Activated B cell treated with CpG ODN at 0.5 μM for 24 hours (primary cell): ENCODE data around the gene SNPH. TPM values are rescaled to one million over a fixed set of nuclear protein-coding genes. Genes with fewer than 3 reads are reported as not detected.
A peak's percentile ranks its signal among the peaks of the same experiment; 100 is the strongest.

Experiments used
- ATAC-seq: fragments of 200-7000 bp; cut with Tn5 transposase; one replicate; pipeline ENCODE4 v1.10.0; 2021; ENCODE audit warnings: low read depth, mild to moderate bottlenecking, moderate library complexity
- CTCF ChIA-PET: fragments of 350-600 bp; sonication (Branson Sonifier 250); formaldehyde crosslinking; loops from one replicate; lab custom pipeline; 2021; ENCODE audit warnings: antibody characterized with exemption; lab: Charles Lee
- POLR2A ChIA-PET: fragments of 350-600 bp; sonication (Branson Sonifier 250); formaldehyde crosslinking; loops from one replicate; lab custom pipeline; 2021; ENCODE audit warnings: antibody characterized with exemption; lab: Charles Lee
- DNase-seq: peaks from one replicate; pipeline ENCODE4 v3.0.0; 2022
- H3K27ac Mint-ChIP-seq: one replicate; pipeline ENCODE4 v1.8.0; 2020; ENCODE audit warnings: mixed read lengths
- H3K27me3 Mint-ChIP-seq: one replicate; pipeline ENCODE4 v1.8.0; 2021; ENCODE audit warnings: mixed read lengths
- H3K36me3 Mint-ChIP-seq: one replicate; pipeline ENCODE4 v1.8.0; 2021; ENCODE audit warnings: low read depth, mixed read lengths
- H3K4me1 Mint-ChIP-seq: one replicate; pipeline ENCODE4 v1.8.0; 2021; ENCODE audit warnings: mixed read lengths
- H3K4me3 Mint-ChIP-seq: one replicate; pipeline ENCODE4 v1.8.0; 2020; ENCODE audit warnings: mild to moderate bottlenecking, mixed read lengths
- H3K9me3 Mint-ChIP-seq: one replicate; pipeline ENCODE4 v1.8.0; 2020; ENCODE audit warnings: mixed read lengths
- CTCF ChIP-seq: fragments of 200-600 bp; IDR thresholded peaks from one replicate; pipeline ENCODE4 v1.8.0; 2022; ENCODE audit warnings: antibody characterized with exemption, mild to moderate bottlenecking
- intact Hi-C: fragments of 100-400 bp; cut with micrococcal nuclease; formaldehyde crosslinking; loops from one replicate; pipeline ENCODE4 v1.15.1; 2024
- total RNA-seq: library from RNA; stranded (reverse); gene quantifications from 2 replicates; pipeline ENCODE4 v1.2.3, GENCODE V29; 2022

Gene SNPH
- total RNA-seq, 1 donor from 2014 or later = 0.86 TPM

GRCh38 chr20:1265916-1266166 is 253 bp upstream of the SNPH start:
- Mint-ChIP-seq H3K27me3 (peaks cover 6% of the 10 kb centered on the region), H3K4me3 (peak overlapping the region; percentile 82), H3K9me3 (peaks cover 4% of the 10 kb centered on the region), H3K4me1 (peaks cover 12% of the 10 kb centered on the region), H3K27ac (peak overlapping the region; percentile 36), H3K36me3 (no peaks in the 10 kb centered on the region)
- POLR2A ChIA-PET = interaction anchor here (0.7 kb wide), 1 partner anchor 47 kb away, joined by 8 read pairs; no protein-coding TSS in a partner anchor
- DNase-seq (no peak), ATAC-seq (no peak)
- CTCF ChIA-PET = no interaction called here
- intact Hi-C loops = loop anchor here (1.0 to 2.0 kb wide), 2 partner anchors 40 to 59 kb away; partner anchors contain the start of gene RAD21L1
- no peak for TF ChIP-seq CTCF

- POLR2A ChIA-PET = interaction anchor here (0.6 kb wide), 1 partner anchor 58 kb away, joined by 3 read pairs; no protein-coding TSS in a partner anchor
- intact Hi-C loops = loop anchor here (2.0 kb wide), 1 partner anchor 58 kb away; no protein-coding TSS in a partner anchor
- Mint-ChIP-seq H3K4me3 (peak overlapping the region; percentile 73), H3K4me1 (peaks cover 12% of the 10 kb centered on the region), H3K27ac (no peak overlapping the region), H3K9me3 (peaks cover 2% of the 10 kb centered on the region), H3K36me3 (no peaks in the 10 kb centered on the region), H3K27me3 (peaks cover 2% of the 10 kb centered on the region)
- CTCF ChIA-PET = interaction anchor here (1.3 kb wide), 1 partner anchor 159 kb away, joined by 3 read pairs; no protein-coding TSS in a partner anchor
- DNase-seq = no peak
- TF ChIP-seq CTCF = no peak
- no peak for ATAC-seq
Measured at GRCh38 chr20:1267161-1267560, 1.1 kb downstream of the SNPH start.

GRCh38 chr20:1267809-1268374 is 1.8 kb downstream of the SNPH start:
- DNase-seq (no peak), ATAC-seq (no peak)
- no peak for TF ChIP-seq CTCF
- H3K36me3 Mint-ChIP-seq = no peaks in the 10 kb centered on the region
- ChIA-PET POLR2A (interaction anchor here (0.6 kb wide), 1 partner anchor 58 kb away, joined by 3 read pairs; no protein-coding TSS in a partner anchor), CTCF (no interaction called here)
- no peak overlapping the region for H3K4me3 Mint-ChIP-seq
- H3K9me3 Mint-ChIP-seq = no peaks in the 10 kb centered on the region
- H3K4me1 Mint-ChIP-seq = peaks cover 12% of the 10 kb centered on the region
- H3K27ac Mint-ChIP-seq = no peak overlapping the region
- intact Hi-C loops = loop anchor here (2.0 kb wide), 1 partner anchor 57 kb away; no protein-coding TSS in a partner anchor
- no peaks in the 10 kb centered on the region for H3K27me3 Mint-ChIP-seq

- CTCF ChIA-PET = no interaction called here
- no peak overlapping the region for H3K4me3 Mint-ChIP-seq
- no peaks in the 10 kb centered on the region for H3K9me3 Mint-ChIP-seq
- no peak for DNase-seq
- peaks cover 12% of the 10 kb centered on the region for H3K4me1 Mint-ChIP-seq
- ATAC-seq = no peak
- H3K27me3 Mint-ChIP-seq = no peaks in the 10 kb centered on the region
- H3K27ac Mint-ChIP-seq = no peak overlapping the region
- intact Hi-C loops = no loop called here
- H3K36me3 Mint-ChIP-seq = no peaks in the 10 kb centered on the region
- TF ChIP-seq CTCF = no peak
- POLR2A ChIA-PET = no interaction called here
Measured at GRCh38 chr20:1269235-1269634, 3.1 kb downstream of the SNPH start.

- DNase-seq (no peak), ATAC-seq (no peak)
- intact Hi-C loops = no loop called here
- H3K36me3 Mint-ChIP-seq = no peaks in the 10 kb centered on the region
- ChIA-PET POLR2A (no interaction called here), CTCF (no interaction called here)
- H3K27me3 Mint-ChIP-seq = no peaks in the 10 kb centered on the region
- peaks cover 11% of the 10 kb centered on the region for H3K4me1 Mint-ChIP-seq
- no peak overlapping the region for H3K27ac Mint-ChIP-seq
- no peaks in the 10 kb centered on the region for H3K9me3 Mint-ChIP-seq
- TF ChIP-seq CTCF = no peak
- no peak overlapping the region for H3K4me3 Mint-ChIP-seq
Measured at GRCh38 chr20:1269850-1270249, 3.8 kb downstream of the SNPH start.
